ENCODE results near the gene KIF27. TPM values are rescaled to one million over a fixed set of nuclear protein-coding genes. Genes with fewer than 3 reads are reported as not detected.

KIF27 gene
- total and polyA plus RNA-seq, 10 of the 15 experiments (the other 5 are each of a cell fraction or from before 2014, with no cell fraction given) = 0.64 to 3.3 (median 1.3) TPM

DNA sequence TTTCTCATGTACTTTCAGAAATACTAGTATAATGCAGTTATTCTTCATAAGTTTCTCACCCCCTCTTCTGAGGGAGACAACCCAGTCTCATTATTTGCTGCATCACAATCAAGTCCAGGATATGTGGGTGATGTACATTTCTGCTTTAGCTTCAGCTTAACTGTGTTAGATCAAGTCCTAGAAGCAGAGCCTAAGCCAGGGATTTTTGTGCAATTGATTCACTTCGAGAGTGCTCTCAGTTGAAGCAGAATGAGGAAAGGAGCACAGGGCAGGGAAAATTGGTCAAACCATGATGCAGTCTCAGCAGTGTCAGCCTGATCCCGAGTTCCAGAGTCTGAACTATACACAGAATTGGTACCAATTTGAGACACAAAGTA, 43.7 kb upstream of the KIF27 start (continued):
- TF ChIP-seq, protein P1, sequence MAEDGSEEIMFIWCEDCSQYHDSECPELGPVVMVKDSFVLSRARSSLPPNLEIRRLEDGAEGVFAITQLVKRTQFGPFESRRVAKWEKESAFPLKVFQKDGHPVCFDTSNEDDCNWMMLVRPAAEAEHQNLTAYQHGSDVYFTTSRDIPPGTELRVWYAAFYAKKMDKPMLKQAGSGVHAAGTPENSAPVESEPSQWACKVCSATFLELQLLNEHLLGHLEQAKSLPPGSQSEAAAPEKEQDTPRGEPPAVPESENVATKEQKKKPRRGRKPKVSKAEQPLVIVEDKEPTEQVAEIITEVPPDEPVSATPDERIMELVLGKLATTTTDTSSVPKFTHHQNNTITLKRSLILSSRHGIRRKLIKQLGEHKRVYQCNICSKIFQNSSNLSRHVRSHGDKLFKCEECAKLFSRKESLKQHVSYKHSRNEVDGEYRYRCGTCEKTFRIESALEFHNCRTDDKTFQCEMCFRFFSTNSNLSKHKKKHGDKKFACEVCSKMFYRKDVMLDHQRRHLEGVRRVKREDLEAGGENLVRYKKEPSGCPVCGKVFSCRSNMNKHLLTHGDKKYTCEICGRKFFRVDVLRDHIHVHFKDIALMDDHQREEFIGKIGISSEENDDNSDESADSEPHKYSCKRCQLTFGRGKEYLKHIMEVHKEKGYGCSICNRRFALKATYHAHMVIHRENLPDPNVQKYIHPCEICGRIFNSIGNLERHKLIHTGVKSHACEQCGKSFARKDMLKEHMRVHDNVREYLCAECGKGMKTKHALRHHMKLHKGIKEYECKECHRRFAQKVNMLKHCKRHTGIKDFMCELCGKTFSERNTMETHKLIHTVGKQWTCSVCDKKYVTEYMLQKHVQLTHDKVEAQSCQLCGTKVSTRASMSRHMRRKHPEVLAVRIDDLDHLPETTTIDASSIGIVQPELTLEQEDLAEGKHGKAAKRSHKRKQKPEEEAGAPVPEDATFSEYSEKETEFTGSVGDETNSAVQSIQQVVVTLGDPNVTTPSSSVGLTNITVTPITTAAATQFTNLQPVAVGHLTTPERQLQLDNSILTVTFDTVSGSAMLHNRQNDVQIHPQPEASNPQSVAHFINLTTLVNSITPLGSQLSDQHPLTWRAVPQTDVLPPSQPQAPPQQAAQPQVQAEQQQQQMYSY (CRISPR knock-in tag; IDR thresholded peaks at IDR 0.05) = no peak
- TF ChIP-seq CEBPB (IDR thresholded peaks at IDR 0.05; ENCODE audit: borderline replicate concordance in 1 of 2, low read depth in 2 of 2, low read length in 2 of 2) = no peak
- TF ChIP-seq POLR2AphosphoS5 (IDR thresholded peaks at IDR 0.05; ENCODE audit: low read length) = peak; percentile 84; the same call in 1 of the 2 replicates
- TF ChIP-seq POLR2A (IDR thresholded peaks at IDR 0.05; ENCODE audit: low read depth, low read length) = peak; percentile 74

DNA sequence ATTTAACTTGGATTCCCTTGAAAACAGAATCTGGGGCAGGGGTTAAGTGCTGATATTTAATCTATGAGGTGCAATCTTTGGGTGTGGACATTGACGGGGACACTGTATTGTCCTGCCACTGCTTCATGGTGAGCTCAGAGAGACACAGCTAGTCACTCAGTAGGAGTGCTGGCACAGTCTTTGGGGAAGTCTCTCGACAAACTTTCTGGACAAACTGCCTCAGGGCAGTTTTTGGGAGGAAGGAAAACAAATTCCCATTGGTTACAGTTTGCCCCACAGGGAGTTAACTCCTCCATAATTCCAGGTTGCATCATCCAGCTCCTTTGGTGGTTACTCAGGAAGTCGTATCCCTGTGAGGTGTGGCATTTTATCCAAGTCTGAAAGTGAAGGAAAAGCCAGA, 40.9 kb upstream of the KIF27 start:
- H4K20me1 ChIP-seq (ENCODE audit: control insufficient read depth, insufficient read depth) = no peaks in the 10 kb centered on the region
- no peak for DNase-seq (ENCODE audit: low read depth, low spot score)
- H3K27ac ChIP-seq (ENCODE audit: control insufficient read depth, insufficient read depth) = no peak overlapping the region
- in situ Hi-C loops (cut with MboI) = no loop called here
- POLR2A ChIA-PET = interaction anchor here (0.6 to 1.6 kb wide), 3 partner anchors 15 to 358 kb away, joined by 3 to 5 read pairs (median 4); no protein-coding TSS in a partner anchor
- H3K4me2 ChIP-seq (ENCODE audit: control insufficient read depth, insufficient read depth) = no peak overlapping the region
- SMC1A ChIA-PET (ENCODE audit: uncharacterized antibody, unreplicated experiment) = interaction anchor here (1.4 to 2.1 kb wide), 2 partner anchors 10 to 17 kb away, joined by 3 to 12 read pairs; no protein-coding TSS in a partner anchor
- no peak overlapping the region for H2AFZ ChIP-seq (ENCODE audit: control insufficient read depth, low read depth, low read length)
- no peaks in the 10 kb centered on the region for H3K9me3 ChIP-seq (replicated peaks; ENCODE audit: control insufficient read depth, insufficient read depth, low read length)
- CTCF ChIA-PET = interaction anchor here (1.2 to 2.7 kb wide), 2 partner anchors 22 to 299 kb away, joined by 3 to 11 read pairs; no protein-coding TSS in a partner anchor
- no peak overlapping the region for H3K4me3 ChIP-seq
- ATAC-seq = no peak
- no peak overlapping the region for H3K9ac ChIP-seq (ENCODE audit: control insufficient read depth, insufficient read depth, low read length)
- BruUV-seq (replicated peaks) = no TSS peak
- WGBS (ENCODE audit: insufficient coverage, insufficient replicate concordance, low lambda C conversion rate, missing lambda C conversion rate) = 79% methylated on average over 3 of the region's 3 CpGs
- no peaks in the 10 kb centered on the region for H3K27me3 ChIP-seq (replicated peaks in 1 of 2; ENCODE audit: control insufficient read depth in 2 of 2, insufficient read depth in 2 of 2, low read length in 1 of 2)
- H3K79me2 ChIP-seq (ENCODE audit: control insufficient read depth, insufficient read depth, low read length) = no peaks in the 10 kb centered on the region
- H3K36me3 ChIP-seq (ENCODE audit: control insufficient read depth in 2 of 2, insufficient read depth in 2 of 2, low read length in 1 of 2) = peaks cover 0 to under 1% of the 10 kb centered on the region in 2 experiments; a peak in 2 of 4 replicates
- no peaks in the 10 kb centered on the region for H3K4me1 ChIP-seq (ENCODE audit: control insufficient read depth, insufficient read depth, low read length)
- intact Hi-C loops (cut with micrococcal nuclease; ENCODE audit: unreplicated experiment) = no loop called here
- RAD21 ChIA-PET (ENCODE audit: unreplicated experiment) = no interaction called here
- FAIRE-seq = no peak
- TF ChIP-seq E2F4 (IDR thresholded peaks at IDR 0.05; ENCODE audit: low read depth, low read length) = no peak
- no peak for TF ChIP-seq SRF (IDR thresholded peaks at IDR 0.05; ENCODE audit: low read depth in 2 of 2, low read length in 2 of 2)
- no peak for TF ChIP-seq SUZ12 (IDR thresholded peaks at IDR 0.05; ENCODE audit: unreplicated experiment)
- no peak for TF ChIP-seq RUNX3 (IDR thresholded peaks at IDR 0.05; ENCODE audit: low read length)
- TF ChIP-seq, protein P2, sequence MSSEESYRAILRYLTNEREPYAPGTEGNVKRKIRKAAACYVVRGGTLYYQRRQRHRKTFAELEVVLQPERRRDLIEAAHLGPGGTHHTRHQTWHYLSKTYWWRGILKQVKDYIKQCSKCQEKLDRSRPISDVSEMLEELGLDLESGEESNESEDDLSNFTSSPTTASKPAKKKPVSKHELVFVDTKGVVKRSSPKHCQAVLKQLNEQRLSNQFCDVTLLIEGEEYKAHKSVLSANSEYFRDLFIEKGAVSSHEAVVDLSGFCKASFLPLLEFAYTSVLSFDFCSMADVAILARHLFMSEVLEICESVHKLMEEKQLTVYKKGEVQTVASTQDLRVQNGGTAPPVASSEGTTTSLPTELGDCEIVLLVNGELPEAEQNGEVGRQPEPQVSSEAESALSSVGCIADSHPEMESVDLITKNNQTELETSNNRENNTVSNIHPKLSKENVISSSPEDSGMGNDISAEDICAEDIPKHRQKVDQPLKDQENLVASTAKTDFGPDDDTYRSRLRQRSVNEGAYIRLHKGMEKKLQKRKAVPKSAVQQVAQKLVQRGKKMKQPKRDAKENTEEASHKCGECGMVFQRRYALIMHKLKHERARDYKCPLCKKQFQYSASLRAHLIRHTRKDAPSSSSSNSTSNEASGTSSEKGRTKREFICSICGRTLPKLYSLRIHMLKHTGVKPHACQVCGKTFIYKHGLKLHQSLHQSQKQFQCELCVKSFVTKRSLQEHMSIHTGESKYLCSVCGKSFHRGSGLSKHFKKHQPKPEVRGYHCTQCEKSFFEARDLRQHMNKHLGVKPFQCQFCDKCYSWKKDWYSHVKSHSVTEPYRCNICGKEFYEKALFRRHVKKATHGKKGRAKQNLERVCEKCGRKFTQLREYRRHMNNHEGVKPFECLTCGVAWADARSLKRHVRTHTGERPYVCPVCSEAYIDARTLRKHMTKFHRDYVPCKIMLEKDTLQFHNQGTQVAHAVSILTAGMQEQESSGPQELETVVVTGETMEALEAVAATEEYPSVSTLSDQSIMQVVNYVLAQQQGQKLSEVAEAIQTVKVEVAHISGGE (CRISPR knock-in tag; IDR thresholded peaks at IDR 0.05) = no peak
- TF ChIP-seq PAX5 (IDR thresholded peaks at IDR 0.05; ENCODE audit: borderline replicate concordance, low read depth, low read length) = no peak
- TF ChIP-seq LARP7 (IDR thresholded peaks at IDR 0.05) = no peak
- TF ChIP-seq WRNIP1 (IDR thresholded peaks at IDR 0.05; ENCODE audit: borderline replicate concordance, low read depth, low read length) = no peak
- TF ChIP-seq, protein P3, sequence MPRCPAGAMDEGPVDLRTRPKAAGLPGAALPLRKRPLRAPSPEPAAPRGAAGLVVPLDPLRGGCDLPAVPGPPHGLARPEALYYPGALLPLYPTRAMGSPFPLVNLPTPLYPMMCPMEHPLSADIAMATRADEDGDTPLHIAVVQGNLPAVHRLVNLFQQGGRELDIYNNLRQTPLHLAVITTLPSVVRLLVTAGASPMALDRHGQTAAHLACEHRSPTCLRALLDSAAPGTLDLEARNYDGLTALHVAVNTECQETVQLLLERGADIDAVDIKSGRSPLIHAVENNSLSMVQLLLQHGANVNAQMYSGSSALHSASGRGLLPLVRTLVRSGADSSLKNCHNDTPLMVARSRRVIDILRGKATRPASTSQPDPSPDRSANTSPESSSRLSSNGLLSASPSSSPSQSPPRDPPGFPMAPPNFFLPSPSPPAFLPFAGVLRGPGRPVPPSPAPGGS (IDR thresholded peaks at IDR 0.05; ENCODE audit: borderline replicate concordance, insufficient read depth, low read depth, low read length, poor library complexity, severe bottlenecking) = no peak
- TF ChIP-seq POLR2A (IDR thresholded peaks at IDR 0.05; ENCODE audit: low read depth, low read length) = no peak

All from GM12878 (cell line).